HG03469 (cell line): Measurements from ENCODE around the gene FYN.
A peak's percentile ranks its signal among the peaks of the same experiment; 100 is the strongest.

Experiments used
- ATAC-seq: cut with Tn5 transposase; IDR thresholded peaks from one replicate; pipeline ENCODE4 v1.9.1; 2021; ENCODE audit warnings: mild to moderate bottlenecking, moderate library complexity, moderate number of reproducible peaks; ENCODE audit not compliant: unreplicated experiment

Gene FYN

DNA sequence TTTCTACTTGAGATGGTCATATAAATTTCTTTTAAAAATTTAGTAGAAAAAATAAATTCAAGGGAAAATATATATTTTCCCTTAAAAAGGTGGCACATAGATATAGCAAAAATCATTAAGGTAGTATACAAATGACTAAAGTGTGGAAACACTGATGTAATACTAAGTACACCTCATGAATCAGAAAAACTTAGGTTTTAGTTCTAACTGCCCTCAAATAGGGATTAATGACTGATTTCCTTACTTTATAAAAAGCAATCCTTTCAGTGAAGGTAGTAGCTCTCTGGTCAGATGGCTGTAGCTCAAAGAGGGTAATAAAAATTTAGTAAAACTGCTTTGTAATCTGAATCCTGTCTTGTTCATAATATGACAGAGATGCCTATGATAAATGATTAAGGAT is 63.5 kb downstream of the FYN start:
- no peak for ATAC-seq

GRCh38 chr6:111809264-111809663 is 64.0 kb downstream of the FYN start:
- ATAC-seq: no peak

DNA sequence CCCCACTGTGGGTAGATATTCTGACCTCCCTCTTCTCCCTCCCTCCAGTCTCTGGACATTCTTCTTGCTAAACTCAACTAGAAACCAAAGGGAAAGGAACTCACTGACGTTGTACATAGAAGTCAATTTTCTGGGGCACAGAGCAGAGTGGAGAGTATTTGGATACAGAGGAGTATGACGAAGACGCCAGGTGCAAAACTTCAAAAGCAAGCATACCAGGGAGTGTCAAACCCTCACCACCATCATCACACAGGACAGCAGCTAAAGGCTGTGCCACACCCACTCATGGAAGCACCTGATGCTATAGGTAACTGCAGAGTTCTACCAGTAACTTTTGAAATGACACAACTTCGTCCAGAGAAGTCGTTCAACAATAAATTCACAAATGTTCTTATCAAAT is 64.8 kb downstream of the FYN start:
- ATAC-seq: no peak

GRCh38 chr6:111806561-111807497 is 66.4 kb downstream of the FYN start:
- ATAC-seq: no peak

DNA sequence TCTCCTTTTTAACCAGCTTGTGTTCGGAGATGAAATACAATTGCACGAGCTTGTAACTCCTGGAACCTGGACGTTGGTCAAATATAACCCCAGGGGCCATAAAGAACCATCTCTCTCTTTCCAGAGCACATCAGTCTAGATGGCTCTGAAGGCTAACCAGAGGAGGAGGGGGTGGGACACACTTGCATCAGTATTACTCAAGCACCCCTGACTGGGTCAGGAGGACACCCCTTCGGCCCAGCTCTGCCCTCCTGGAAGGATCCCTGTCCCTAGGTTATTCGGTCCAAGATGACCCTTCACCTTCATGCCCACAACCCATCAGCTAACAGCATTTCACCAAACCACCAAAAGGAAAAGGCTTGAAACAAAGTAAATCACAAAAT is 67.1 kb downstream of the FYN start:
- no peak for ATAC-seq

DNA sequence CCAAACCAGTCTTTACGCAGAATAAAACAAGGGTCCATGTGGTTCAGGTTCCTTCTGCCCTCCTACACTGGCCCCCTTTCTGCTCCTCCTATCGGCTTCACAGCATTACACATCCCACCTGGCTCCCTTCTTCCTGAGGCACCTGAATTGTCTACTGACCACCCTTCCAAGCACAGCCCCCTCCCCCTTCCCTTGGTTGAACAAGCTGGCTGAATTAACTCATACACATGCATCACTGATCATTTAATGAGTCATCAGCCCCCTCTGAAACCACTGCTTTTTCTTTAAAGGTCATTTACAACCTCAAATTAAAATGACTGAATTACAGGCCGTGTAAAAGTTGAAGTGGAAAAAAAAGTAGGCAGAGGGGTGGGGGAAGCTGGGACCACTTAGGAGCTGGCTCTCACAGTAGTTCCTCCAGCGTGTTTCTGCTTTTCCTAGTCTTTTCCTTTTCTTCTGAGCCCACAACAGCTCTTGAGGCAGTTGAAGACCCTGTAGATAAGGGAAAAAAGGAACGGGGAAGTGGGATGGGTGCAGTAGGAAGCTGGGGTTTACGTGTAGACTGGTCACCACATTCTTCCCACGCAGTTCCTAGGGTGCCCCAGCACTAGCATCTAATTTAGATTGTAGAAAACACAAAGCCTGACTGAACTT is 67.6 kb downstream of the FYN start:
- ATAC-seq: peak; percentile 32

DNA sequence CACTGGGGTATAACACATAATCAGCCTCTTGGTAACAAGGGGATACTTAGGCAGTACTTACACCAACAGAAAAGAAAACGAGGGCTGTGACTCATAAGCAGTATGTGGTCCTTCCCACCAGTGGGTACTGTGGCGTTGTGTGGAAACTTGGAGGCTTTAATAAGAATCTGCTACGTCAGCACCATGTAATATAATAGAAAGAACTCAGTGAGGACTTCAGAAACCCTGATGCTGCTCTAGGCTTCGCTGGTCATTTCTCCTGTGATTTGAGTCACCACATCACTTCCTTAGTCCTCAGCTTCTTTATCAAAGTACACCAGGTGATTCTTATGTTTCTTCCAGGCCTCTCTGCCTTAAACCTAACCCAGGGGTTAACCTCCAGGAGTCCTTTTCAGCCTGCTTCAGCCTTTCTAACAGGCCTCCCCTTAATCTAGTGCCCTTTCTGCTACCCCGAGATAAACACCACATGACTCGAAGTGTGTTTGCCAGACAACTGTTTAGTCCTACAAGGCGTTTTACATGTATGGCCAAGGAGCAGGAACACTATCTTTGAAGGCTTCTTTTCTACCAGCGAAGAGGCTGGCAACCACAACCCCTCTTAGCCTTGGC is 68.5 kb downstream of the FYN start:
- ATAC-seq: peak; percentile 49

- no peak for ATAC-seq
These were observed 69.4 kb downstream of the FYN start for GRCh38 chr6:111803804-111804203.

DNA sequence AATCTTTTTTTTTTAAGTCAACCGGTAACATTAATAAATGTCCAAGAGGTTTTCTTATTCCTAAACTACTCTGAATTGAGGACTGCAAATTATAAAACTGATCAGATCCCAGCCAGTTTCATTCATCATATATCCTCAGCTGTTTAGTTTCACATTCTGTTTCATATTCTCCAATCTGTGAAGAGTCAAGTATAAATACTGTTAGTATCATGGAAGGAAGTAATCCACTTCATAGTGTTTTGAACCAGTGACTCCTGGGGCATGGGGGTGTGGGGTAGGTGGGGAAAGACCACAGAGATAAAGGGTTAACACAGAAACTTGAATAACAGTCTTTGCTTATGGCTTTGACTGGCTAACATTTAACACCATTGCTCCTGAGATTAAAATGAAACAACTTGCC is 69.9 kb downstream of the FYN start:
- ATAC-seq: no peak

- no peak for ATAC-seq
These were observed 70.4 kb downstream of the FYN start for GRCh38 chr6:111802720-111803330.

DNA sequence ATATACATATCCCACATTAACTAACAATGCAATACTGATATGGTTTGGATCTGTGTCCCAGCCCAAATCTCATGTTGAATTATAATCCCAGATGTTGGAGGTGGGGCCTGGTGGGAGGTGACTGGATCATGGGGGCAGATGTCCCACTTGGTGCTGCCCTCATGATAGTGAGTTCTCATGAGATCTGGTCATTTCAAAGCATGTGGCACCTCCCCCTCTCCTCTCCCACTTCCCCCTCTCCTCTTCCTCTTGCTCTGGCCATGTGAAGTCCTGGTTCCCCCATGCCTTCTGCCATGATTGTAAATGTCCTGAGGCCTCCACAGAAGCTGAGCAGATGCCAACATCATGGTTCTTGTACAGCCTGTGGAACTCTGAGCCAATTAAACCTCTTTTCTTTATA is 71.2 kb downstream of the FYN start:
- no peak for ATAC-seq

- no peak for ATAC-seq
These were observed 72.4 kb downstream of the FYN start for GRCh38 chr6:111800821-111801220.

DNA sequence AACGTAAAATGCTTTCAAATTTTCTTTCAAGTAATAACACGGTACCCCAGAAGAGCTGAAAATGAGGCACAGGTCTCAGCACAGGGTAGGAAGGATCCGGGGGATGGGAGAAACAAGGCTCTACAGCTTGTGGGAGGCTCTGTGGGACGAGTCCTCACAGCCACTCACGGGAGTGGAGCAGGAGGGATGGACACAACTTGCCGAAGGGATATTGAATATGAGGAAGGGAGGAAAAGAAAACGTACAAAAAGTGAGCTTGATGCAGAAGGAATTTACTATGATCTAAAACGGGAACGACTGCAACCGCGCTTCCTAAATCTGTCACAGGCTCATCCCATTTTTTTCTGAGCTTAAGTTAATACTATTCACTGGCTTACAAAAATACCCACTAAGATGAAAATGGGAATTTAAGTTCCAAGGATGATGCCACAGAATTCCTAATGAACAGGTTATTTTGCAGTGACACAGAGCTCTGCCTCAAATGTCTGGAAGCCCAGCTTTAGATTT is 72.9 kb downstream of the FYN start:
- no peak for ATAC-seq

- no peak for ATAC-seq
These were observed 73.5 kb downstream of the FYN start for GRCh38 chr6:111799576-111800258.

- ATAC-seq: no peak
These were observed 74.9 kb downstream of the FYN start for GRCh38 chr6:111798281-111798725.

- ATAC-seq: no peak
These were observed 76.8 kb downstream of the FYN start for GRCh38 chr6:111796310-111796918.

DNA sequence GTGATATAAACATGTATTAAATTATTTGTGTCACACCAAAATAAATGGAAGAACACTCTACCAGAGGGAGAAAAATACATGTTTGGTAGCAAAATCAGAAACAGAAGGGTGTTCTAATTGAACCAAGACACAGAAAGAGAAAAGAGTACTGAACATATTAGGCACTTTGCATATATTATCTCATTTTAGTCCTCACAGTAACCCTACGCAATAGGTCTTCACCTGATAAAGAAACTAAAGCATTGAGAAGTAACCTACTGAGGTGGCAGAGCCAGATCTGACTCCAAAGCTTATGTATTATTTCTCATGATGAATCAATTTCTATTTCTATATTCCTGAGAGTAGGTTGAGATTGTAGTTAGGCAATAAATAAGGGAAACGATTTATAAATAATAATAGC is 77.7 kb downstream of the FYN start:
- ATAC-seq: no peak

GRCh38 chr6:111794727-111795452 is 78.4 kb downstream of the FYN start:
- no peak for ATAC-seq

GRCh38 chr6:111794300-111794699 is 79.0 kb downstream of the FYN start:
- no peak for ATAC-seq

- no peak for ATAC-seq
These were observed 79.5 kb downstream of the FYN start for GRCh38 chr6:111793711-111794111.
